Smooth muscle cell of the coronary artery (primary cell): ENCODE results near the gene WIF1. TPM values are rescaled to one million over a fixed set of nuclear protein-coding genes. Genes with fewer than 3 reads are reported as not detected.

Experiments
- total RNA-seq: library from RNA; depleted of rRNA; stranded (reverse); fragments of >200 nt; gene quantifications from 2 replicates; pipeline ENCODE4 v1.2.3, GENCODE V29; 2014; ENCODE audit warnings: low replicate concordance

Gene WIF1
- not detected in 2 replicates for total RNA-seq

GRCh38 chr12:65121049-65121955 is at the start of gene WIF1:
Gene WIF1, minus strand, starts transcription at chr12:65121305. Its CDS starts 114 bp downstream, at chr12:65121191.

GRCh38 chr12:65169320-65170208 is 48.5 kb upstream of the WIF1 start, which contains the start of gene LEMD3:
Gene LEMD3, plus strand, starts transcription at chr12:65169583. Its CDS starts 14 bp downstream, at chr12:65169597.

Other genes starting within 250 kb of the WIF1 start
- gene LEMD3, start 48.3 kb upstream of the WIF1 start, total RNA-seq: 10.1 and 21.2 TPM in 2 replicates
- gene MSRB3, start 157.4 kb upstream of the WIF1 start, total RNA-seq: 39.5 and 44.5 TPM in 2 replicates